ENCODE data around the gene ST7.

ST7 gene

DNA sequence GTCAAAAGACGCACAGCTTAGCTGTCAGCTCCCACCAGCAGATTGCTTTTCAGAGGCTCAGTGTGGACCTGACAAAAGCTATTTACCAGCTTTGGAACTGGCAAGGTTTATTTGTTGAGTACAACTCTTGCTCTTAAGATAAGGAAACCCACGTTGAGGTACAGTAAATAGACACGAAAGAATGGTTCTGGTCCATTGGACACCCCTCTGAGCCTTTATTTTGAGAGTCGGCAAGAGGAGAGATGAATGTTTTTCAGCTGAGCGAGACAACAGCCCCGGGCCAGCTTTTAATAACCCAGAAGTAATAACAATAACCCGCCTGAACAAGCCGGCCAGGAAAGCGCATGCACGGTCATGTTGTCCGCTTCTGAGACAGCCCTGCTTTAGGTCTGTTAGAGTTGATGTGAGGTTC lies 320.5 kb downstream of the ST7 start:
- no peak for DNase-seq (ENCODE audit: low spot score)

- DNase-seq (ENCODE audit: low spot score), result peak; percentile 36
Measured at GRCh38 chr7:117274951-117275350, 321.6 kb downstream of the ST7 start.

DNA sequence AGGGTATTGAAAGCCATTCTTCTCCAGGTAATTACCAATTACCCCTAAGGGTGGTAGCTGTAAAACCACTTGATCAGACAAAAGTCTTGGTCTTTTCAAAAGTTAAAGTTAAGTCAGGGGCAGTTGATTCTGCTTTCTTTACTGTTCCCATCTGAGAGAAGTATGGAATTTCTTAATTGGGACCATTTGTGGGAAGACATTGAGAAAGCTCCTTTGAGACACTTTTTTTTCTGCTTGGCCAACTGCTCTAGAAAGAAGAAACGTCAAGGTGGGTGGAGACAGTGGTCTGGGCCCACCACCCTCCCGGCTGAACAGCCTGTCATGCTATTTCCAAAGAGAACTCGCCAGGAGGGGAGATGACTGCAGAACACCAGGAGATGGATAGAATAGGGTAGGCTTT lies 324.3 kb downstream of the ST7 start:
- no peak for DNase-seq (ENCODE audit: low spot score)

DNA sequence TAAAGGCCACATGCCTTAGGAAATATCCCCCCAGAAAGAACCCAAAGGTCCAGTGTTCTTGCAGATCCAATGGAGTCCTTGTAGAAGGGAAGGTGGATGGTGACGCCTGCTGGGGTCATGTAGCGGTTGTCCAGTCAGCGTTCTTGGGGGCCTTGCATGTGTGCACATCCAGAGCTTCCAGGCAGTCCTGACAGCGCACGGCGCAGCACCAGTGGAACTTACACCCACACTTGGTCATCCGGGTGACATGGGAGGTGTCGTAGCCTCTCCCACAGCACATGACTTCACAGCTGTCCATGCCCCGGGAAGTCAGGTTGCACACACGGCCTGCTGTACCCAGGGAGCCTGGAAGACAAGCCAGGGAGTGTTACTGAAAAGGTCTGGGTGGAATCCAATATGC lies 324.7 kb downstream of the ST7 start:
- no peak for DNase-seq (ENCODE audit: low spot score)

DNA sequence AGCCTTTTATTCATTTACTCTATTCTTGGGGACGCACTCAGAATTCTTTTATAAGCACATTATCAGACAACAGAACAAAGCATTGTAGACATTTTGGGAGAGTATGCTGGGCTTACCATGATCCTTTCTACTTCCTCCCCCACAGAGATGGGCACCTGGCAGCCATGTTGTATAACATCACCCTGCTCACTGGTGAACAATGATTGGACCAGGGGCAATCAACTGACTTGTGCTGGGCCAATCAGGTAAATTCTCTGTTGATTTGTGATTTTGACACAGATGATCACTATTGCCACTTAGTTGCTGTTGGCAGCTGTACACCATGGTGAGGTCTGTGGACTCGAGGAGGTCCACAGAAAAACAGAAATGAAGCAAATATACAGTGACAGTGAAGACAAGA lies 325.9 kb downstream of the ST7 start:
- DNase-seq (ENCODE audit: low spot score), result no peak
